GM23338 (cell line): ENCODE data around the gene SAA1. TPM values are rescaled to one million over a fixed set of nuclear protein-coding genes. Genes with fewer than 3 reads are reported as not detected.

Source experiments
- ATAC-seq: fragments of 200-7000 bp; cut with Tn5 transposase; 3 replicates; pipeline ENCODE4 v1.9.1; 2020
- DNase-seq: peaks from one replicate; pipeline ENCODE4 v3.0.0-alpha.2; 2015; ENCODE audit warnings: low spot score
- H2AFZ ChIP-seq: fragments of 200-600 bp; sonication (generic); 2 replicates; pipeline ENCODE4 v1.8.0; 2016; ENCODE audit warnings: antibody characterized with exemption, mild to moderate bottlenecking, moderate library complexity
- H3F3A ChIP-seq: fragments of 200-600 bp; sonication (generic); replicated peaks from 2 replicates; pipeline ENCODE4 v1.8.0; 2017; ENCODE audit warnings: antibody characterized with exemption, mixed run types, low read depth
- H3K27ac ChIP-seq: fragments of 200-600 bp; sonication (generic); 2 replicates; pipeline ENCODE4 v1.6.1; 2016; ENCODE audit warnings: low read depth
- H3K27me3 ChIP-seq: fragments of 200-600 bp; sonication (generic); 2 replicates; pipeline ENCODE4 v1.8.0; 2016; ENCODE audit warnings: mild to moderate bottlenecking, mixed run types, moderate library complexity; ENCODE audit not compliant: insufficient read depth
- H3K36me3 ChIP-seq: fragments of 200-600 bp; sonication (generic); 2 replicates; pipeline ENCODE4 v1.8.0; 2016; ENCODE audit warnings: mild to moderate bottlenecking; ENCODE audit not compliant: insufficient read depth
- H3K4me1 ChIP-seq: fragments of 200-600 bp; sonication (generic); 2 replicates; pipeline ENCODE4 v1.8.0; 2016; ENCODE audit warnings: mild to moderate bottlenecking, moderate library complexity; ENCODE audit not compliant: insufficient read depth
- H3K4me2 ChIP-seq: fragments of 200-600 bp; sonication (generic); 2 replicates; pipeline ENCODE4 v1.7.1; 2017; ENCODE audit warnings: mixed run types
- H3K4me3 ChIP-seq: fragments of 200-600 bp; sonication (generic); 2 replicates; pipeline ENCODE4 v1.6.1; 2016; ENCODE audit warnings: mixed run types
- H3K79me2 ChIP-seq: fragments of 200-600 bp; sonication (generic); replicated peaks from 2 replicates; pipeline ENCODE4 v1.8.0; 2017; ENCODE audit warnings: mild to moderate bottlenecking; ENCODE audit not compliant: insufficient read depth
- H3K9me2 ChIP-seq: fragments of 200-600 bp; sonication (generic); 2 replicates; pipeline ENCODE4 v1.8.0; 2017; ENCODE audit not compliant: insufficient read depth
- H4K20me1 ChIP-seq: fragments of 200-600 bp; sonication (generic); replicated peaks from 2 replicates; pipeline ENCODE4 v1.8.0; 2017; ENCODE audit warnings: mild to moderate bottlenecking; ENCODE audit not compliant: insufficient read depth
- H3K27ac Mint-ChIP-seq: 2 replicates; pipeline ENCODE4 v1.8.0; 2020; ENCODE audit warnings: inconsistent platforms, mild to moderate bottlenecking, moderate library complexity, mixed read lengths
- H3K27me3 Mint-ChIP-seq: 3 replicates; pipeline ENCODE4 v1.8.0; 2022; ENCODE audit warnings: low read depth, mild to moderate bottlenecking, moderate library complexity, mixed read lengths, inconsistent platforms; ENCODE audit not compliant: insufficient read depth, poor library complexity
- H3K36me3 Mint-ChIP-seq: 3 replicates; pipeline ENCODE4 v1.8.0; 2021; ENCODE audit warnings: low read depth, mild to moderate bottlenecking, inconsistent platforms, moderate library complexity, mixed read lengths
- H3K4me1 Mint-ChIP-seq: 3 replicates; pipeline ENCODE4 v1.8.0; 2020; ENCODE audit warnings: mild to moderate bottlenecking, inconsistent platforms, mixed read lengths
- H3K4me3 Mint-ChIP-seq: 3 replicates; pipeline ENCODE4 v1.8.0; 2021; ENCODE audit warnings: moderate library complexity, mild to moderate bottlenecking, inconsistent platforms, mixed read lengths
- H3K9me3 Mint-ChIP-seq: 3 replicates; pipeline ENCODE4 v1.8.0; 2020; ENCODE audit warnings: moderate library complexity, mild to moderate bottlenecking, inconsistent platforms, mixed read lengths
- CREB1 ChIP-seq: fragments of 250-450 bp; sonication (Bioruptor Pico); IDR thresholded peaks from 2 replicates; pipeline ENCODE4 v1.5.0; 2020; ENCODE audit warnings: low read depth, mild to moderate bottlenecking, moderate library complexity
- CTCF ChIP-seq, 2 experiments: fragments of 200-600 bp in 1 of 2; sonication (generic) in 1 of 2; conservative IDR thresholded peaks; 2 replicates each; pipeline versions ENCODE4 v1.5.1 to v1.6.1; 2016 to 2017; ENCODE audit warnings: antibody characterized with exemption in 2 of 2, low read depth in 2 of 2, mild to moderate bottlenecking in 2 of 2, moderate library complexity in 1 of 2
- EZH2phosphoT487 ChIP-seq: fragments of 200-600 bp; sonication (generic); IDR thresholded peaks from one replicate; pipeline ENCODE4 v1.8.1; 2018; ENCODE audit warnings: antibody characterized with exemption; ENCODE audit not compliant: unreplicated experiment
- ZNF114 ChIP-seq: fragments of 250-450 bp; sonication (Bioruptor Pico); IDR thresholded peaks from 2 replicates; pipeline ENCODE4 v1.5.0; 2020; ENCODE audit warnings: mild to moderate bottlenecking, moderate library complexity
- ZNF462 ChIP-seq: fragments of 250-450 bp; sonication (Bioruptor Pico); IDR thresholded peaks from 2 replicates; pipeline ENCODE4 v1.5.0; 2020; ENCODE audit warnings: mild to moderate bottlenecking, moderate library complexity
- polyA plus RNA-seq: library from polyadenylated mRNA; unstranded; fragments of >200 nt; fragmentation: Nextera tagmentation; extraction: Ambion mirVana; gene quantifications from 2 replicates; pipeline ENCODE4 v1.2.1, GENCODE V29; 2016
- small RNA-seq: library from RNA; depleted of rRNA; stranded (forward); fragments of <200 nt; gene quantifications from one replicate; pipeline ENCODE3, GENCODE V24; 2014; ENCODE audit warnings: low replicate concordance
- total RNA-seq: library from RNA; depleted of rRNA; stranded (reverse); fragments of >200 nt; shearing (Covaris generic); gene quantifications from 2 replicates; pipeline ENCODE4 v1.2.3, GENCODE V29; 2014; rRNA removed

The SAA1 gene
- total and polyA plus RNA-seq, 2 experiments from 2014 or later = not detected

- TF ChIP-seq ZNF462 (no peak), EZH2phosphoT487 (no peak)
Observed at GRCh38 chr11:18315893-18316292, 49.8 kb downstream of the SAA1 start (continued).

GRCh38 chr11:18317551-18317950, 51.5 kb downstream of the SAA1 start:
- Mint-ChIP-seq H3K9me3 (no peaks in the 10 kb centered on the region), H3K27me3 (peaks cover 7% of the 10 kb centered on the region), H3K27ac (no peak overlapping the region), H3K4me3 (no peak overlapping the region), H3K36me3 (peaks cover 9% of the 10 kb centered on the region; the same call in 2 of the 3 replicates), H3K4me1 (peaks cover 14% of the 10 kb centered on the region; the same call in 2 of the 3 replicates)
- H3K27ac ChIP-seq = no peak overlapping the region
- H3K79me2 ChIP-seq = peaks cover 90% of the 10 kb centered on the region
- no peaks in the 10 kb centered on the region for H3F3A ChIP-seq
- no peak overlapping the region for H2AFZ ChIP-seq
- H3K4me3 ChIP-seq = no peak overlapping the region
- no peaks in the 10 kb centered on the region for H3K27me3 ChIP-seq
- ATAC-seq = no peak
- no peaks in the 10 kb centered on the region; the same call in none of the 2 replicates for H4K20me1 ChIP-seq
- no peak for TF ChIP-seq EZH2phosphoT487
- no peak for TF ChIP-seq ZNF114 (CRISPR knock-in tag)
- TF ChIP-seq CREB1 (CRISPR knock-in tag) = no peak
- TF ChIP-seq CTCF (conservative IDR thresholded peaks at IDR 0.05; ENCODE audit: low read depth in 2 of 2) = no peak
- DNase-seq = no peak
- H3K9me2 ChIP-seq = no peaks in the 10 kb centered on the region
- peaks cover 4% of the 10 kb centered on the region; the same call in 1 of the 2 replicates for H3K36me3 ChIP-seq
- H3K4me1 ChIP-seq = peaks cover 11% of the 10 kb centered on the region
- H3K4me2 ChIP-seq = no peak overlapping the region

Small RNAs within 50 kb of the gene (small RNA-seq; reads per million reads assigned to genes)
- gene RNA5SP333 (not detected), gene RNA5SP334 (not detected)

Other genes starting within 250 kb of the SAA1 start
- 0.07 and 0.43 TPM in 2 replicates for gene TPH1, start 220.0 kb upstream of the SAA1 start, total RNA-seq
- gene TPH1, start 220.0 kb upstream of the SAA1 start, polyA plus RNA-seq = 0.03 and 0.13 TPM in 2 replicates
- gene SAAL1, start 160.2 kb upstream of the SAA1 start, total RNA-seq = 45.9 and 55.1 TPM in 2 replicates
- gene SAAL1, start 160.2 kb upstream of the SAA1 start, polyA plus RNA-seq = 54.6 and 61.0 TPM in 2 replicates
- gene MRGPRX3, start 133.7 kb upstream of the SAA1 start, total RNA-seq = not detected in 2 replicates
- not detected in 2 replicates for gene MRGPRX3, start 133.7 kb upstream of the SAA1 start, polyA plus RNA-seq
- gene MRGPRX4, start 93.4 kb upstream of the SAA1 start, total RNA-seq = not detected in 2 replicates
- gene MRGPRX4, start 93.4 kb upstream of the SAA1 start, polyA plus RNA-seq = not detected in 2 replicates
- gene SAA4, start 29.5 kb upstream of the SAA1 start, total RNA-seq = not detected in 2 replicates
- gene SAA4, start 29.5 kb upstream of the SAA1 start, polyA plus RNA-seq = not detected in 2 replicates
- not detected in 2 replicates for gene SAA2, start 17.6 kb upstream of the SAA1 start, total RNA-seq
- not detected in 2 replicates for gene SAA2, start 17.6 kb upstream of the SAA1 start, polyA plus RNA-seq
- gene HPS5, start 55.9 kb downstream of the SAA1 start, total RNA-seq = 16.2 and 18.6 TPM in 2 replicates
- 9.4 and 11.5 TPM in 2 replicates for gene HPS5, start 55.9 kb downstream of the SAA1 start, polyA plus RNA-seq
- gene GTF2H1, start 56.3 kb downstream of the SAA1 start, total RNA-seq = 31.6 and 43.6 TPM in 2 replicates
- 12.0 and 16.5 TPM in 2 replicates for gene GTF2H1, start 56.3 kb downstream of the SAA1 start, polyA plus RNA-seq
- 432 and 447 TPM in 2 replicates for gene LDHA, start 128.3 kb downstream of the SAA1 start, total RNA-seq
- gene LDHA, start 128.3 kb downstream of the SAA1 start, polyA plus RNA-seq = 428 and 467 TPM in 2 replicates
- gene LDHC, start 146.1 kb downstream of the SAA1 start, total RNA-seq = 0.24 TPM in 1 of 2 replicates, not detected in the other
- 0.23 TPM in 1 of 2 replicates, not detected in the other for gene LDHC, start 146.1 kb downstream of the SAA1 start, polyA plus RNA-seq
- 0.59 TPM in 1 of 2 replicates, not detected in the other for gene LDHAL6A, start 189.6 kb downstream of the SAA1 start, total RNA-seq
- gene LDHAL6A, start 189.6 kb downstream of the SAA1 start, polyA plus RNA-seq = 0.10 and 0.16 TPM in 2 replicates